ENCODE results near the gene TRRAP. TPM values are rescaled to one million over a fixed set of nuclear protein-coding genes. Genes with fewer than 3 reads are reported as not detected.

The TRRAP gene
- total RNA-seq, 4 donors from 2014 or later, result 34.3 to 52.5 (median 39.5) TPM

DNA sequence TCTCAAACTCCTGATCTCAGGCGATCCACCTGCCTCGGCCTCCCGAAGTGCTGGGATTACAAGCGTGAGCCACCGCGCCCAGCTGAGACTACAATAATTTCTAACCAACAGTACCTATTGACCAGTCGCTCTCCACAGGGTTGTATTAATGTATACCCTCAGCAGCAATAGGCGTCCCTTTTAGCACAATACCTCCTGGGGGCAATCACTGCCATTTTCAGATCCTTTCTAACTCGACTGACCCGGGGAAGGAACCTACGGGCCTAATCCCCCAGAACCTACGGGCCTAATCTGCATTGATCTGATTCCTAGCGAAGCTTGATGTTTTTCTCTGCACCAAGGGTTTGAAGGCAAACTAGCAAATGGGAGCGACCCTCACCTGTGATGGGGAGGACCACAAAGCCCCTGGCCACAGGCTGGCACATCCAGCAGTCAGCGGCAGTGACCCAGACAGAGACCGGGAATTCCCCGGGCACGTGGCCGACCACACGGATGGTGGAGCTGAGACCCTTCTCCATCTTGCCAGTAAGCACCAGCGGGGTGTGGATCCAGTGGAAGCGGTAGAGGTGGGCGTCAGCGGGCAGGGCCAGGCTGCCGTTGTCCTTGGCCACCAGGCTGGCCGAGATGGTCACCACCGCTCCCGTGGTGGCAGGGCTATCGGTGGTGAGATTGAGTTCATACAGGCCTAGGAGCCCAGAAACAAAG, 15.5 kb upstream of the TRRAP start:
- Histone ChIP-seq H3K4me1 (peaks cover 0 to 7% (median 0%) of the 10 kb centered on the region in 4 donors), H3K36me3 (no peaks in the 10 kb centered on the region), H3K27ac (no peak overlapping the region), H3K9me3 (no peaks in the 10 kb centered on the region), H3K4me3 (no peak overlapping the region), H3K27me3 (peaks cover 0 to 2% of the 10 kb centered on the region in 2 donors)
- no peak for TF ChIP-seq CTCF (IDR thresholded peaks at IDR 0.05)
- no peak for TF ChIP-seq POLR2A (IDR thresholded peaks at IDR 0.05)
- TF ChIP-seq EP300 (IDR thresholded peaks at IDR 0.05), result no peak
- WGBS, 2 donors, result 88 to 93% methylated on average over 28 to 29 of the region's 29 CpGs
- no peak for DNase-seq (ENCODE audit: low spot score in 2 of 2)

- Histone ChIP-seq H3K36me3 (no peaks in the 10 kb centered on the region), H3K9me3 (no peaks in the 10 kb centered on the region), H3K27ac (no peak overlapping the region), H3K4me1 (peaks cover 0 to 7% (median 0%) of the 10 kb centered on the region in 4 donors), H3K27me3 (peaks cover 0 to 5% of the 10 kb centered on the region in 2 donors), H3K4me3 (no peak overlapping the region)
- no peak for DNase-seq (ENCODE audit: low spot score in 2 of 2)
- TF ChIP-seq CTCF (IDR thresholded peaks at IDR 0.05) (no peak), POLR2A (IDR thresholded peaks at IDR 0.05) (no peak), EP300 (IDR thresholded peaks at IDR 0.05) (no peak)
- WGBS, 2 donors, result 73 to 95% methylated on average over 2 of the region's 2 CpGs
These were observed 14.7 kb upstream of the TRRAP start for GRCh38 chr7:98863601-98864000.

- 62 to 64% methylated on average over 13 to 14 of the region's 14 CpGs for WGBS, 2 donors
- TF ChIP-seq EP300 (IDR thresholded peaks at IDR 0.05) (no peak), CTCF (IDR thresholded peaks at IDR 0.05) (no peak), POLR2A (IDR thresholded peaks at IDR 0.05) (no peak)
- H3K4me3 ChIP-seq, result no peak overlapping the region
These were observed 13.4 kb upstream of the TRRAP start for GRCh38 chr7:98864731-98865453.

DNA sequence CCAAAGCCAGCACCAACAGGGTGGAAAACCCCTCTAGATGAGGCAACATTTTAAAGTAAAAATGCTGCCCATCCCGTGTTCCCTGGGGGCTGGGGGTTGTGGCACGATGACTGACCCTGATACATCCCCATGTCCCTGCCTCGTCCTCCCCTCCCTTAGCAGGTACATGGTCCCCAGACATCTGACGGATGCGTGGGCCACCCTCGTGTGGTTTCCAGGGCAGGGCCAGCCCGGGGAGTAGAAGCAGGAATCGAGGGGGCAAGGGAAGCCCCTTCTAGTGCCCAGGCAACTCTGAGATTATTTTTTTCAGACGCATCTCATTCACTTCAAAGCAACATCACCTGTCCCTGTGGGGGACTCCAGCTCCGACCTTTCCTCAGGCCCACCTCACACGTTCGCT, 12.0 kb upstream of the TRRAP start:
- no peak overlapping the region for H3K27ac ChIP-seq
- 85 to 86% methylated on average over 12 of the region's 12 CpGs for WGBS, 2 donors

More at GRCh38 chr7:98864731-98865453, 13.4 kb upstream of the TRRAP start:
- no peaks in the 10 kb centered on the region for H3K9me3 ChIP-seq
- no peak for DNase-seq (ENCODE audit: low spot score in 2 of 2)
- H3K27me3 ChIP-seq, result peaks cover 0 to 15% of the 10 kb centered on the region in 2 donors
- H3K4me1 ChIP-seq, result peaks cover 0 to 18% (median 0%) of the 10 kb centered on the region in 4 donors
- H3K36me3 ChIP-seq, result no peaks in the 10 kb centered on the region
- no peak overlapping the region for H3K27ac ChIP-seq

More for the DNA sequence above, 12.0 kb upstream of the TRRAP start:
- H3K4me1 ChIP-seq, result peaks cover 0 to 28% (median 2%) of the 10 kb centered on the region in 4 donors
- H3K27me3 ChIP-seq, result peaks cover 0 to 24% of the 10 kb centered on the region in 2 donors
- TF ChIP-seq CTCF (IDR thresholded peaks at IDR 0.05) (no peak), POLR2A (IDR thresholded peaks at IDR 0.05) (no peak), EP300 (IDR thresholded peaks at IDR 0.05) (no peak)
- no peaks in the 10 kb centered on the region for H3K36me3 ChIP-seq
- no peaks in the 10 kb centered on the region for H3K9me3 ChIP-seq
- no peak overlapping the region for H3K4me3 ChIP-seq
- DNase-seq (ENCODE audit: low spot score in 2 of 2), result no peak
